ENCODE data around the gene CACNA1H. TPM values are rescaled to one million over a fixed set of nuclear protein-coding genes. Genes with fewer than 3 reads are reported as not detected.
A peak's percentile ranks its signal among the peaks of the same experiment; 100 is the strongest.

The CACNA1H gene
- total RNA-seq, 1 donor from 2014 or later = 9.5 TPM

- Histone ChIP-seq H3K9ac (no peak overlapping the region), H2AFZ (replicated peaks) (no peak overlapping the region), H3K27ac (no peak overlapping the region), H3K36me3 (no peaks in the 10 kb centered on the region), H3K79me2 (ENCODE audit: low read depth) (no peaks in the 10 kb centered on the region), H3K4me1 (peaks cover 12% of the 10 kb centered on the region), H3K27me3 (no peaks in the 10 kb centered on the region), H4K20me1 (ENCODE audit: low read depth) (no peaks in the 10 kb centered on the region), H3F3A (ENCODE audit: low read depth) (no peaks in the 10 kb centered on the region), H3K9me3 (ENCODE audit: low read depth) (no peaks in the 10 kb centered on the region), H3K4me2 (no peak overlapping the region), H3K4me3 (no peak overlapping the region)
- H3K4me1 Mint-ChIP-seq = peaks cover 7% of the 10 kb centered on the region
- no peak overlapping the region for H3K27ac Mint-ChIP-seq
- no peaks in the 10 kb centered on the region for H3K9me3 Mint-ChIP-seq
- peaks cover 4% of the 10 kb centered on the region for H3K27me3 Mint-ChIP-seq (ENCODE audit: insufficient read depth, low read depth)
- TF ChIP-seq CTCF (IDR thresholded peaks at IDR 0.05) = no peak
- no peak overlapping the region for H3K4me3 Mint-ChIP-seq
- DNase-seq (ENCODE audit: low spot score) = no peak
- no peaks in the 10 kb centered on the region for H3K36me3 Mint-ChIP-seq
Measured at GRCh38 chr16:1126044-1126443, 26.9 kb upstream of the CACNA1H start.

- no peak overlapping the region for H3K27ac Mint-ChIP-seq
- no peaks in the 10 kb centered on the region for H3K9me3 Mint-ChIP-seq
- peaks cover 4% of the 10 kb centered on the region for H3K27me3 Mint-ChIP-seq (ENCODE audit: insufficient read depth, low read depth)
- Histone ChIP-seq H3K4me1 (peaks cover 12% of the 10 kb centered on the region), H4K20me1 (ENCODE audit: low read depth) (no peaks in the 10 kb centered on the region), H3K9ac (no peak overlapping the region), H3K79me2 (ENCODE audit: low read depth) (no peaks in the 10 kb centered on the region), H3K36me3 (no peaks in the 10 kb centered on the region), H3K27ac (no peak overlapping the region), H3K4me3 (no peak overlapping the region), H3K9me3 (ENCODE audit: low read depth) (no peaks in the 10 kb centered on the region), H3K27me3 (no peaks in the 10 kb centered on the region), H2AFZ (replicated peaks) (no peak overlapping the region), H3F3A (ENCODE audit: low read depth) (no peaks in the 10 kb centered on the region), H3K4me2 (peak overlapping the region; percentile 31)
- DNase-seq (ENCODE audit: low spot score) = peak; percentile 29
- peaks cover 7% of the 10 kb centered on the region for H3K4me1 Mint-ChIP-seq
- TF ChIP-seq EZH2phosphoT487 (IDR thresholded peaks at IDR 0.05) (no peak), CTCF (IDR thresholded peaks at IDR 0.05) (no peak), EZH2 (IDR thresholded peaks at IDR 0.05) (no peak)
- no peak overlapping the region for H3K4me3 Mint-ChIP-seq
- H3K36me3 Mint-ChIP-seq = no peaks in the 10 kb centered on the region
Measured at GRCh38 chr16:1126586-1126985, 26.3 kb upstream of the CACNA1H start.

DNA sequence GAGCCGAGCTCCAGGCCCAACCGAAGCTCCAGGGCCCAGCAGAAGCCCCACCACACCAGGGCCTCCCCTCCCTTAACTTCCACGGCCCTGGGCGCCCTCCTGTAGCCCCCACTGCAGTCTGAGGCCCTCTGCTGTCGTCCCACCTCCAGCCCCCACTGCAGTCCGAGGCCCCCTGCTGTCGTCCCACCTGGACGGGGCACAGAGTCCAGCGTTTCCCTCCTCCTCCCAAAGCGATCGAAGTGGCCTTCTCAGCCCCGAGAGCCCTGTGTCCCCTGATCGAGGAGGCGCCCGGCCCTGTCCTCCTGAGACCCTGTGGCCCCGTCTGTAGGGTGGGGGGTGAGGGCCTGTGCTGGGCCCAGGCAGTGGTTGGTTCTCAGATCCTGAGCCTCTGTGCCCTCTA is 25.8 kb upstream of the CACNA1H start:
- H3K79me2 ChIP-seq (ENCODE audit: low read depth) = no peaks in the 10 kb centered on the region
- Mint-ChIP-seq H3K9me3 (no peaks in the 10 kb centered on the region), H3K27me3 (ENCODE audit: insufficient read depth, low read depth) (peaks cover 4% of the 10 kb centered on the region), H3K27ac (no peak overlapping the region), H3K36me3 (no peaks in the 10 kb centered on the region), H3K4me3 (no peak overlapping the region), H3K4me1 (peaks cover 6% of the 10 kb centered on the region)
- H3K9me3 ChIP-seq (ENCODE audit: low read depth) = no peaks in the 10 kb centered on the region
- H3K9ac ChIP-seq = no peak overlapping the region
- H3K4me2 ChIP-seq = no peak overlapping the region
- no peak for TF ChIP-seq EZH2phosphoT487 (IDR thresholded peaks at IDR 0.05)
- no peak for TF ChIP-seq CTCF (IDR thresholded peaks at IDR 0.05)
- TF ChIP-seq EZH2 (IDR thresholded peaks at IDR 0.05) = no peak
- no peaks in the 10 kb centered on the region for H3K27me3 ChIP-seq
- H3K36me3 ChIP-seq = no peaks in the 10 kb centered on the region
- peaks cover 12% of the 10 kb centered on the region for H3K4me1 ChIP-seq
- no peaks in the 10 kb centered on the region for H4K20me1 ChIP-seq (ENCODE audit: low read depth)
- H3K4me3 ChIP-seq = no peak overlapping the region
- no peak overlapping the region for H2AFZ ChIP-seq (replicated peaks)
- no peak overlapping the region for H3K27ac ChIP-seq
- H3F3A ChIP-seq (ENCODE audit: low read depth) = no peaks in the 10 kb centered on the region
- DNase-seq (ENCODE audit: low spot score) = no peak
